Activated T-helper 1 cell treated with Interleukin-2 at 50 U/mL for 16 hours (primary cell): Measurements from ENCODE around the gene RABGAP1L.
"Not testable (repeated sequence)": the region's sequence is repeated elsewhere in the genome, so short reads cannot be mapped to it uniquely, and the experiment has no call there.

Experiments used
- DNase-seq: peaks from one replicate; pipeline ENCODE4 v3.0.0-alpha.2; 2020; ENCODE audit warnings: low read depth

Gene RABGAP1L

DNA sequence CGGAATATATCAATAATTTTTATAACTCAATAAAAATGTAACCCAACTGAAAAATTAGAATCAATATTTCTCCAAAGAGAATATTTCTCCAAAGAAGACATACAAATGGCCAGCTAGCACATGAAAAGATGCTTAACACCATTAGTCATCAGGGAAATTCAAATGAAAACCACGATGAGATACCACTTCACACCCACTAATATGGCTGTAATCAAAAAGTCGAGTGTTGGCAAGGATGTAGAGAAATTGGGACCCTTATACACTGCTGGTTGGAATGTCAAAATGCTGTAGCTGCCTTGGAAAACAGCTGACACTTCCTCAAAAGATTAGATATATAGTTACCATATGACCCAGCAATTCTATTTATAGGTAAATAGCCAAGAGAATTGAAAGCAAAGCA is 421.5 kb downstream of the RABGAP1L start:
- DNase-seq, result no peak

DNA sequence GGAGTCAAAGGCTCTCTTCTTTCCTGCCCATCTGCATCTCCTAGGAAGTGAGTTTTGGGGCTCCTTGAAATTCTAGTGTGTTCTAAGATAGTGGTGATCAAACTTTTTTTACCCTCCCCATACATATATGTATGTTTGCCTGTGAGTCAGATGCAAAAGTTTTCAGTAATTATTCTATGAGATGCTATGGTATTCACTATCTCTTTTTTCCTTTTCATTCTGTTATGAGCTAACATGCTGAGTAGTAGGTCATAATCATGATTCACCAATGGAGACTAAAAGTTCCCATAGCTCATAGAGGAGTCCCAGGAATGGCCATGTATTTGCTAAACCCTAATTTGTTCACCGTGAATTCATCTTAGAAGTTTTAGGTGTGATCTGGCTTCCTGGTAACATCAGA is 424.0 kb downstream of the RABGAP1L start:
- no peak for DNase-seq

DNA sequence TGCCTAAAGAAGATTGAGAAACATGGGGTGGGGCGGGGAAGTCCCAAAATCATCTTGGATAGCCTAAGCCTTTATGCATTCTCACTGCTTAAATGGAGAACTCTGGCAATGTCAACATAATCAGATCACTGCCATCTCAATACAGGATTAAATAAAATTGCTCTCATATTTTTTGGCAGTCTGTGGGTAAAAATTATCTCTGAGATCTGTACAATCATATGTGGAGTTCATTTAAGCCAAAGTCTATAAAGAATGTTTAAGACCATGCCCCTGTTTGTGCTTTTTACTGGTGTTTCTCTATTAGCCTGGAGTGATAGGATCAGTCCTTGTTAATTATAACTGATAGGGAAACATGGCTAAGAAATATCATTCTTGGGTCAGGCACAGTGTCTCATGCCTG is 424.8 kb downstream of the RABGAP1L start:
- no peak for DNase-seq

DNA sequence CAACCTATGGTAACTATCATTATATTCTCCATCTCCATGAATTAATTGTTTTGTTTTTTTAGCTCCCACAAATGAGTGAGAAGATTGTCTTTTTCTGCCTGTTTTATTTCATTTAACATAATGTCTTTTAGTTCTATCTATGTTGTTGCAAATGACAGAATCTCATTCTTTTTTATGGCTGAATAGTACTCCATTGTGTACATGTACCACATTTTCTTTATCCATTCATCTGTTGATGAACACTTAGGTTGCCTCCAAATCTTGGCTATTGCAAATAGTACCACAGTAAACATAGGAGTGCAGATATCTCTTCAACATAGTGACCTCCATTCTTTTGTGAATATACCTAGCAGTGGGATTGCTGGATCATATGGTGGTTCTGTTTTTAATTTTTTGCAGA is 429.3 kb downstream of the RABGAP1L start:
- DNase-seq, result not testable (repeated sequence)

DNA sequence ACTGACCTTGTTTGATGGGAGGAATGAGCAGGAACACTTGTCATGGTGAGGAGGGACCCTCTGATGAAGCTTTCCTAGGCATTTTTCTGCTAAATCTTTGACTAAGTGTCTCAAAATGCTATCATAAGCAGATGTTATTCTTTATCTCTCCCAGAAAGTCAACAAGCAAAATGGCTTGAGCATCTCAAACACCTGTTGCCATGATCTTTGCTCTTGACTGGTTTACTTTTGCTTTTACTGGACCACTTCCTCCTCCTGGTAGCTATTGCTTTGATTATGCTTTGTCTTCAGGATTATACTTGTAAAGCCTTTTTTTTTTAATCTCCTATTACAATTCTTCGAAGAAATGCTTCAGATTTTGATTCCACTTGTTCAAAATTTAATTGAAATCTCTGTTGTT is 445.9 kb downstream of the RABGAP1L start:
- DNase-seq, result no peak

DNA sequence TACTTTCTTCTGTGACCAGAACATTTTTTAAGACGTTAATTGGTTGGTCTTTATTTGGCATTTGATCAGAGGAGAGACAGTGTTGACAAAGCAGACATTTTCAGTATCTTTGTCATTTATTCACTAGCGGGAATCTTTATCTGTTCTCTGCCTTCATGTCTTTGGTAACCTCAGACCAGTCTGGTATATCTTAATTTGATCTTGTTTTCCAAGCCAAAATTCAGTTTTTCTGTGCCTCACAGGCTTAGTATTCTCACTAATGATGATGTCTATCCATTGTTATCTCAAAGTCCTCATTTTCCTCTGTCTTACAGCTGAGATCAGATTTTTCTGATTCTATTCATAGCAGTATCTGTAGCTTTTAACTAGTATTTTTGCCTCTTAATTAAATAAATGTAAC is 447.2 kb downstream of the RABGAP1L start:
- DNase-seq, result no peak

DNA sequence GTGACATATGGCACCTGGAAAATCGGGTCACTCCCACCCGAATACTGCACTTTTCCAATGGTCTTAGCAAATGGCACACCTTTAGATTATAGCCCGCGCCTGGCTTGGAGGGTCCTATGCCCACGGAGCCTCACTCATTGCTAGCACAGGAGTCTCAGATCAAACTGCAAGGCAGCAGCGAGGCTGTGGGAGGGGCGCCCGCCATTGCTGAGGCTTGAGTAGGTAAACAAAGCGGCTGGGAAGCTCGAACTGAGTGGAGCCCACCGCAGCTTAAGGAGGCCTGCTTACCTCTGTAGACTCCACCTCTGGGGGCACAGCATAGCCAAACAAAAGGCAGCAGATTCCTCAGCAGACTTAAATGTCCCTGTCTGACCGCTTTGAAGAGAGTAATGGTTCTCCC is 458.6 kb downstream of the RABGAP1L start:
- not testable (repeated sequence) for DNase-seq

DNA sequence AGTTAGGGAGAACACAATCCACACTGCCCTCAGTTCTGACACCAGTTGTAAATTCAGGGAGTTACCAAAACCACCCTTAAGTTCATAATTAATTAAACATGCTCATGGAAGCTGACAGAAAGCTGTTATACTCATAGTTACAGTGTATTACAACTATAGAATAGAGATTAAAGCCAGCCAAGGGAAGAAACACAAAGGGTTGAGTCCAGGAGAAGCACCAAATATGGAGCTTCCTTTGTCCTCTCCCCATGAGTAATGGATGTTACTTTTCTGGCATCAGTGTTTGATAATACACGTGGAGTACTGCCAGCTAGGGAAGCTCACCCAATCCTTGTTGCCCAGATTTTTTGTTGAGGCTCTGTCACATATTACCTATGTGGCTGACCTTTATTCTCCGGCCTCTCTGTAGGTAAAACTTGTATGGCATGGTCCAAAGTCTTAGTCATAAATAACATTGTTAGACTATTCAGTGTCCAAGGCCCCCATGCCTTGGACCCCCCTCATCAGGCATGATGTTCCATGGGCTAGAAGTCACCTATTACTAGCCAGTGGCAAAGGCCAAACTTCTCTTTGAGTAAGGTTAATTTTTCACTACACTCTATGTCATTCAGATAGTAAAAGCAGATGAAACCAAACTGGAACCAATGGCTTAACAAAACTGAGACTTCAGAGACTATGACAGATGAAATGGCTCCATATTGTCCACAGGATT is 464.2 kb downstream of the RABGAP1L start:
- no peak for DNase-seq

DNA sequence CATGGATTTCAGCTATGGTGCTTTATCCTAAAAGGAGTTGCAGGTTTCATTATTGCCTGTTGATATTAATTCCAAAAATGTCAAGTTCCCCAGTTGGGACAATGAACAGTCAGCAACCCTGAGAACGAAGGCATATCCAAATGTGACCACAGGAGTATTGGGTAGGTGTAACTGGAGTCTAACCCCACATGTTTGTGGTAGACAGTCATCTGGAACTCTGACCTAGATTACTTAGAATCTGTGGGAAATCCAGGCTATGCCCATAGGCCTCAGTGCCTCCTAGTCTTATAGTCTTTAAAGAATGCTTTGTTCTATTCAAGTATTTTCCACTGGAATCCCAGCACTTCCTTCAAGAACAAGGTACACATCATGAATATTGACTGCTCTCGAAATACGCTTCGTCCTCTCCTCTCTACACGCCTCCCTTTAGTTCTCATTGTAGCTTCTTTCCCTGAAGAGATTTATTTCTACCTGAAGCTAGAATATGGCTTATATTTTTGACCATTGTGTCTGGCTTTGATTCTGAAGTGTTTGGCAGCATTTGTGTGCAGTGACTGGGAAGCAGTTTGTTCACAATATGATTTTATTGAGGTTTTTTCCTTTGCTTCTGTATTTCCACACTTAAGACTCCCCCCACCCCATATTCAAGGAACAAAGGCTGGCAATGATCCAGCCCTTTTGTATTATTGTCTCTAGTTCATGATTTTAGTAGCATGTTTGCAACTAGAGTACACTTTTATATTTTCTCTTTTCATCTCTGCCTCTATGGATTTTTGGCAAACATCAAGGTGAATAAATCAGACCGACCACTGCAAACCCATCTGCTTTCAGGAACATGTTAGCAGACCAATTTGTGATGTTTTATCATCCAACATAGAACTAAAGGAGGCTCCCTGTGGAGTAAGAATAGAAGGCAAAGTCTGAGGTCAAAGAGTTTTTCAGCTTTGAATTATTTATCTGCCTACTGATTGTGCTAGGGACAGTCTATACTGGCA is 467.0 kb downstream of the RABGAP1L start:
- no peak for DNase-seq

DNA sequence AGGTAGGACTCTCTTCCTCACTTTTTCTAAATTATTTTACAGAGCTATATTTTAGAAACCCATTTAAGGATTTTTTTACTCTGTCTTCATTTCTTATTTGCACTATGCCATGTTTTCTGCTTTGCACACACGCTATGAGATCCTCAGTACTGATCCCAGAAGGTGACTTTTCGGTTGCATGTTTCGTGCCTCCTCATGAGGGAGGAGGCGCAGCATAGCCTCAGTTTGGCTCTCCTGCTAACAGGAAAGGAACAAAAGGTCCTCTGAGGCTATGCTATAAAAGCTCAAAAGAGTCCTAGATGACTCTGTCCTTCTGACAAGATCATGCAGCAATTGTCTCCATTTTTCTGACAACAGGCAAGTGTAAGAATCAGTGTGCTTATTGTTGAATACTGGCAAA is 478.2 kb downstream of the RABGAP1L start:
- no peak for DNase-seq

DNA sequence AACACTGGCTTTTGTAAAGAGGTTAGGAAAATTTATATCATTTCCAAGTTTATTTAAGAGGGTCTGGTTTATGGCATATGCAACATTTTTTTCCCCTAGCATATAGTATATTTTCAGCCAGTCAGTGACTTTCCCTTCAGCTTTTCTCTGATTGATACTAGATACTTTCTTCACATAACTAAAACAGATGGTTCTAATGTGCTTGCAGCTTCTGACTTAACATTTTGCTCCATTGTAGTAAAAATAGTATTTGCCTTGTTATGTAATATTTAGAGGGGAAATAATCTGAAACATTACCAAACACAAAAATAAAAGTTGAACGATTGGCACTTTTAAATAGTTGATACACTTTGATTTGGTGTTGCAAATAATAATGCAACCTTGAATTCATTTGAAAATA is 480.1 kb downstream of the RABGAP1L start:
- no peak for DNase-seq

DNA sequence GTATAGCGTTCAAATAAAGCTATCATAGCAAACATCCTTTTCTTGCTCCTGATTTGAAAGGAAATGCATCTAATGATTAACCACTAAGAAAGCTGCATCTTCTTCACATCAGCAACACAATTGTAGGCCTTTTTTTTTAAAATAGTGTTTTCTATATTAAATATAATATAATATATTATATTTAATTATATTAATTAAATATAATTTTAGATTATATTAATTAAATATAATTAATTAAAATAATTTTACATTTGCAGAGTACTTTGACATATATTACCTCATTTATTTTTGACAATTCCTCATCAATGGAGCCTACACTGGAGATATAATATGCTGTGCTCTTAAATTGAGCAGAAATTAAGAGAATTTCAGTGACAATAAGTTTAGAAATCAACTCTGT is 481.5 kb downstream of the RABGAP1L start:
- no peak for DNase-seq

DNA sequence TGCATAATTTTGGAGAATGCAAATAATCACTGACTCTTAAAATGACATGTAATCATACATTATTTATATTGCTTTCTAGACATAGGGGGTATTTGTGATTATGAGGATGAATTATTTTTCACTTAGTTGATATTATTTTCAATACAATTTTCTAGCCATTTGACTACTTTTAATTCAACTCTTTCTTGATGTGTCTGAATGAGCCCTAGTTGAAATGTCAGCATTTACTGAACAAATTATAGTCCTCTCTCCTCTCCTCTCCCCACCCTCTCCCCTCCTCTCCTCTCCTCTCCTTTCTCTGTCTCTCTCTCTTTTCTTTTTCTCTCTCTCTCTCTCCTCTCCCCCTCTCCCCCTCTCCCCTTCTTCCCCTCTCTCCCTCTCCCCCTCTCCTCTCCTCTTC is 483.1 kb downstream of the RABGAP1L start:
- DNase-seq, result no peak

DNA sequence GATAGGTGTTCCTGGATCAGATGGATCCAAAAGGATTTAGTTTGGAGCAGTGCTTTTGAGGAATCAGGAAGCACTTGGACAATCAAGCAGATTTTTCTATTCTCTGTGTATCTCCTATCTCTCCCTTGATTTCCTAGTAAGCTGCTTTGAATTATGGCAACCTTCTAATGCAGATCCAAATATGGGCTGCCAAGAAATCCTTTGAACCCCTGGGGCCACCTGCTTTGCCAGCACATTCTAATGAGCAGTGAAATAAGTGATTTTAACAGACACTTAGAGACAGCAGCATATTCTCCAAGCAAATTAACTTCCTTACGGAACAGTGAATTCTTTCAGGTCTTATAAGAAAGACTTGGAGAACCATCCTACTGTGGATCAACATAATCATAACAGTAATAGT is 483.9 kb downstream of the RABGAP1L start:
- DNase-seq, result no peak

DNA sequence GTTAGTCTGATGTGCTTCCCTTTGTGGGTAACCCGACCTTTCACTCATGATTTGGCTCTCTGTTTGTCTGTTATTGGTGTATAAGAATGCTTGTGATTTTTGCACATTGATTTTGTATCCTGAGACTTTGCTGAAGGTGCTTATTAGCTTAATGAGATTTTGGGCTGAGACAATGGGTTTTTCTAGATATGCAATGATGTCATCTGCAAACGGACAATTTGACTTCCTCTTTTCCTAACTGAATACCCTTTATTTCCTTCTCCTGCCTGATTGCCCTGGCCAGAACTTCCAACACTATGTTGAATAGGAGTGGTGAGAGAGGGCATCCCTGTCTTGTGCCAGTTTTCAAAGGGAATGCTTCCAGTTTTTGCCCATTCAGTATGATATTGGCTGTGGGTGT is 490.3 kb downstream of the RABGAP1L start:
- DNase-seq, result not testable (repeated sequence)

DNA sequence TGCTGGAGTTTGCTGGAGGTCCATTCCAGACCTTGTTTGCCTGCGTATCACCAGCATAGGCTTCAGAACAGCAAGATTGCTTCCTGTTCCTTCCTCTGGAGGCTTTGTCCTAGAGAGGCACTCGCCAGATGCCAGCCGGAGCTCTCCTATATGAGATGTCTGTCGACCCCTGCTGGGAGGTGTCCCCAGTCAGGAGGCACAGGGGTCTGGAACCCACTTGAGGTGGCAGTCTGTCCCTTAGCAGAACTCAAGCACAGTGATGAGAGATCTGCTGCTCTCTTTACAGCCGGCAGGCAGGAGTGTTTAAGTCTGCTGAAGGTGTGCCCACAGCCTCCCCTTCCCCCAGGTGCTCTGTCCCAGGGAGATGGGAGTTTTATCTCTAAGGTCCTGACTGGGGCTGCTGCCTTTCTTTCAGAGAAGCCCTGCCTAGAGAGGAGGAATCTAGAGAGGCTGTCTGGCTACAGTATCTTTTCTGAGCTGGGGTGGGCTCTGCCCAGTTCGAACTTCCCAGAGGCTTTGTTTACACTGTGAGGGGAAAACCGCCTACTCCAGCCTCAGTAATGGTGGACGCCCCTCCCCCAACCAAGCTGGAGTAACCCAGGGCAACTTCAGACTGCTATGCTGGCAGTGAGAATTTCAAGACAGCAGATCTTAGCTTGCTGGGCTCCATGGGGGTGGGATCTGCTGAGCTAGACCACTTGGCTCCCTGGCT is 493.4 kb downstream of the RABGAP1L start:
- DNase-seq, result no peak

DNA sequence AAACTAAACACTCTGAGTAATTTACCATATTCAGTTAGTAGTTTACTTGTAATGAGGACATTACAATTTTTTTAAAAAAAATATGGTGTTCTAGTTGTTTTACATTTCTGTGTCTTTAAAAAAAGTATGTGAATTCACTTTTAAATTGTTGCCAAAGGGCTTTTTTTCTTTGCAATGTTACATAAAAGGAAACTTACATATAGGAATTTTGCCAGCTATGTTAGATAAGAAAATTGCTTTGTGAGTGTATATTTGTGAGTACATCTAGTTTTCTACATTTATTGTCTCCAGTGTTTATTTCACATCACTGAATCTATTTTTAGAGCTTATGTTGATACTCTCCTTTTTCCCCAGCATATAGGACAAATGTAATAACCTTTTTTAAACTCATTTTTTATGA is 495.2 kb downstream of the RABGAP1L start:
- DNase-seq, result no peak

DNA sequence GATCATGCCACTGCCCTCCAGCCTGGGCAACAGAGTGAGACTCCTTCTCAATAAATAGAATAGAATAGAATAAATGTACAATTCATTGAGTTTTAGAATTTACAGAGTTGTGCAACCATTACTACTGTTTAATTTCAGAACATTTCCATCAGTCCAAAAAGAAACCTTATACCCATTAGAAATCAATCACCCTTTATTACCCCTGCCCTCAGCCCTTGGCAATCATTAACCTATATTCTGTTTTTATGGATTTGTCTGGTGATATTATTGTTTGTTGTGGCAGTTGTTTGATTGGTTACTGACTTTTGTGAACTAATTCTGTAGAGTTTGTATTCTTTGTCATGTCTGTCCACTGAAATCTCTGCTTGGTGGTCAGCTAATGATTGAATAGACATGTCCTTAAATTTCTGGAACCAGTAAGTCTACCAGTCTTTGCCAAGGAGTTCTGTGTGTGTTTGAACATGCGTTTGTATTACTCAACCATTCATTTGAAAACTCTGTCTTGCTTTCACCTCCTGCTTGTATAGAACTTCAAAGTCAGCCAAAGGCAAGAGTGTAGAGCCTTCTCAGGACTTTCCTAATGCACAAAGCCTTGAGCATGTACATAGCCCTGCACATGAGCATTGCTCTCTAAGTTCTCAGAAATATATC is 497.2 kb downstream of the RABGAP1L start:
- DNase-seq, result no peak

DNA sequence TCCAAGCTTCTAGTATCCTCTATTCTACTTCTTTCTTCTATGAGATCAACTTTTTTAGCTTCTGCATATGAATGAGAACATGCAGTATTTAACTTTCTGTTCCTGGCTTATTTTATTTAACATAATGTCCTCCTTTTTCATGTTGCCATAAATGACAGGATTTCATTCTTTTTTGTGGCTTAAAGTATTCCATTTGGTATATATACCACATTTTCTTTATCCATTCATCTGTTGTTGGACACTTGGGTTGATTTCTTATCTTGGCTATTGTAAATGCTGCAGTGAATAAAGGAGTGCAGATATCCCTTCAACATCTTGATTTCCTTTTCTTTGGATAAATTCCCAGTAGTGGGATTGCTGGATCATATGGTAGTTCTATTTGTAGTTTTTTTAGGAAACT is 498.1 kb downstream of the RABGAP1L start:
- DNase-seq, result no peak

DNA sequence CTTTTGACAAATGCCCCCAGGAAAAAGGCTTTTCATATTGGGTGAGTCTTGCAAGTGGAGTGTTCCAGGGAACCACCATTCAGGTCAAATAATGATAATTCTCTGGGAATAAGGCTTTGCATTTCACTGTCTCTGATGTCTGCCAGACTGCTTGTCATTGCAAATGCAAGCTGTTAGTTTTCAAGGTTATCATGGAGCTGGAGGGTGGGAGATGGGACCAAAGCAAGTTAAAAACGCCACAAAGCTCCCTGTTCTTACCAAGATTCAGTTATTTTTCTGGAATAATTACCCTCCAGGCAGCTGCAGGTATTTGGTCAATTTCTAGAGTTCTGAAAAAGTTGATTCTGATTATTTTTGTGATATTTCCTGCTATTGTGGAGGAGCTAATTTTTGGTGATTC is 498.6 kb downstream of the RABGAP1L start:
- DNase-seq, result no peak

DNA sequence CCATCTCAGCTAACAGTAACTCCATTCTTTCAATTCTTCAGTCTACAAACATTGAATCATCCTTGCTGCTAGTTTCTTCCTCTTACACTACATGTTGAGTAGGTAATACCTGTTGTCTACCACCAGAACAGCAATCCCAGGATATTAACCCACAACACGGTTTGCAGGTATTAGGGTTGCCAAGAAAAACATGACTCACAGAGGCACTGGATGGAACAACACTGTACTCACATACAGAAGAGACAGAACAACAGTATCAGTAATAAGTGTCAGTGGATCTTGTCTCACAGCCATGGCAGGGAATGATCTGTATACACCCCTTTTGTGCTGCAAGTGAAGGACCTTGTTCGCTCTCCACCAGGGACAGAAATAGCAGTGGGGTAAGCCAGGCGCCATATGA is 500.5 kb downstream of the RABGAP1L start:
- no peak for DNase-seq

DNA sequence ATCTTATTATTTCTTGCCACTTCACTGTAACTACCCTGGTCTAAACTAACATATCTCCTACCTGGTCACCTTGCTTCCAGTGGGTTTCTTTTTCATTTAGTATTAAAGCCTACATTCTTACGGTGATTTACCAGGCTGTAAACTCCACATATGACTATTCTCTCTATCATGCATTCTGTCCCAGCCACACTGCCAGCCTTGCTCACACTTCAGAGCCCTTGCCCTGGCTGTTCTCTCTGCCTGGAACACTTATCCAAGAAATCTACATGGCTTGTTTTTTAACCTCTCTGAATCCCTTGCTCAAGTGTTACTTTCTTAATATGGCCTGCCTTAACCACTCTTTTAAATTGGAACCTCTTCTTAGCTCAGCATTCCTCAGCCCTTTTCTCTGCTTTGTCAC is 501.2 kb downstream of the RABGAP1L start:
- DNase-seq, result no peak
